HG02885 (cell line): ENCODE measurements around the gene SACS.
"Not testable (repeated sequence)": the region's sequence is repeated elsewhere in the genome, so short reads cannot be mapped to it uniquely, and the experiment has no call there.

Experiments used
- ATAC-seq: cut with Tn5 transposase; IDR thresholded peaks from one replicate; pipeline ENCODE4 v1.9.1; 2021; ENCODE audit warnings: mild to moderate bottlenecking; ENCODE audit not compliant: unreplicated experiment, poor library complexity

The SACS gene

DNA sequence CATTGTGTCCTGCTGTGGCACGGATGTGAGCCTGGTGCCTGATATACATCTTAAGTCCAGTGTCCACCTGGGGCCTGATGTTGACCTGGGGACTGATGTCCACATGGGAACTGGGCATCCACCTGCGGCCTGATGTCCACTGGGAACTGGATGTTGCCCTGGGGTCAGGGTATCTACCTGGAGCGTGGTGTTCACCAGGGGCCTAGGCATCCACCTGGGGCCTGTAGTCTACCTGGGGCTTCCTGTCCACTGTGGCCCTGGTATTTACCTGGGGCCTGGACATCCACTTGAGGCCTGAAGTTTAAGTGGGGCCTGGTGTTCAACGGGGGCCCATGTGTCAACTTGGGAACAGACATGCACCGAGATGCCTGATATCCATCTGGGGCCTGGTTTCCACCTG lies 11.9 kb downstream of the SACS start:
- ATAC-seq = no peak

DNA sequence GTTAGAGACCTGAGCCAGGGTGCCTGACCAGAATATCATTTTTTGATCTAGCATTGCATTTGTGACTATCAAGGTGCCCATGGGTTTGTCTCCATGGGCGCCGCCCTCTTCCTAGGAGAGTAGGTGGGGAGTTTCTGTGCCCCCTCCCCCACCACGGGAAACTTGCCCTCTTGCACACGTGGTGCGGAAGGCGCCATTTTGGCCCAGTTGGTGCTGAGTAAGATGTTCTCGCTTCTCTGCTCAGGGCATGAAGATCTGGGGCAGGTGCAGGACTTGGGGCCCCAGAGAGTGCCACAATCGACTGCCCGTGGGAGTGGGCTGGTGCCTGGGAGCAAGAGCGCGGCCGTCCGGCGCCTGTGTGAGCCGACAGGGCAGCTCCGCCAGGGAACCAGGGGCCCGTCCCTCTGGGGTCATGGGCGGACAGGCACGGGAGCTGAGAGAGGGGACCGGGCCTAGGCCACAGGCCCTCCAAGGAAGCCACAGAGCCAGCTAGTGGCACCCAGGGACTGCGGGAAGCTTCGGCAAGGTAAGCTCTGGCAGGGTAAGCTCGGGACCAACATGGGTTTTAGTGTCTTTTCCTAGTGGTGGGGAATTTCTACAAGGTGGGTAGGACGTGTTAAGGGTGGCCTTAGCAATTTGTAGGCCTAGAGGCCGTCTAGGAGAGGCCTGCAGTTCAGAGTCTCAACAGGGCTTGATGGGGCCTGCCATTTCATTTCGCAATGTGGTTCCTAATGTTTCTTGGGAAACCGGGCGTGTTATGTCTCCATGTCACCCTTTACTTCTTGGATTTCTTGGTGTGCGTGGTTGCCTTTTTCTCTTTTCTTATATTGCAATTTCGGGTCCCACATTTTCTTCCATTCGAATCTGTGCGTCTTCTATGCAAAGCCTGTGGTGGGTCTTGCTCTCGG lies 14.5 kb downstream of the SACS start:
- no peak for ATAC-seq

GRCh38 chr13:23414682-23415081 lies 18.8 kb downstream of the SACS start:
- ATAC-seq = no peak

GRCh38 chr13:23411706-23412105 lies 21.8 kb downstream of the SACS start:
- no peak for ATAC-seq

- ATAC-seq = no peak
Measured at GRCh38 chr13:23411220-23411619, 22.3 kb downstream of the SACS start.

DNA sequence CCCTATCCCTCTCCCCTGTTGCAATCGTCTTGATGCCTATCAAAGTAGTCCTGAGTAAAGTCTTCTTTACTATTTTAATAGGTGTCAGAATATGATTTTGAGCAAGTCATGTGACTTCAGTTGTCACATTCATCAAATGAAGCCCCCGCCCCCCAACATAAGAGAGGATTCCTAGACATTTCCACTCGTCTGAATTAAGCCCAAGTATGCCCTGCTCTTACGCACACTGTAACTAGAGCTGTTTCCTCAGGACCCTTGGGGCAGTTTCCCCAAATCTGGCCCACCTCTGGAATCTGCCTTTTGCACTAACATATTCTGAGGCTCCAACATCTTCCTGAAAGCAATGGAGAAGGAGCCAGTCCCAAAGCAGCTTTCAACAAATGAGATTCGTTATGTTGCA lies 25.5 kb downstream of the SACS start:
- ATAC-seq = no peak

DNA sequence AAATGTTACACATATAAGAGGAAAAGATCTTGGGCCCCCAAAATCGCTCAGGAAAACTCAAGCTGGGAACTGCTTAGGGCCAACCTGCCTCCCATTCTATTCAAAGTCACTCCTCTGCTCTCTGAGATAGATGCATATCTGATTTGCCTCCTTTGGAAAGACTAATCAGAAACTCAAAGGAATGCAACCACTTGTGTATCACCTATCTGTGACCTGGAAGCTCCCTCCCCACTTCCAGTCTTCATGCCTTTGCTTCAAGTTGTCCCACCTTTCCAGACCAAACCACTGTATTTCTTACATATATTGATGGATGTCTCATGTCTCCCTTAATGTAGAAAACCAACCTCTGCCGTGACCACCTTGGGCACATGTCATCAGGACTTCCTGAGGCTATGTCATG lies 32.3 kb downstream of the SACS start:
- ATAC-seq = not testable (repeated sequence)

GRCh38 chr13:23399347-23399746 lies 34.2 kb downstream of the SACS start:
- no peak for ATAC-seq

- no peak for ATAC-seq
Measured at GRCh38 chr13:23394821-23395220, 38.7 kb downstream of the SACS start.

DNA sequence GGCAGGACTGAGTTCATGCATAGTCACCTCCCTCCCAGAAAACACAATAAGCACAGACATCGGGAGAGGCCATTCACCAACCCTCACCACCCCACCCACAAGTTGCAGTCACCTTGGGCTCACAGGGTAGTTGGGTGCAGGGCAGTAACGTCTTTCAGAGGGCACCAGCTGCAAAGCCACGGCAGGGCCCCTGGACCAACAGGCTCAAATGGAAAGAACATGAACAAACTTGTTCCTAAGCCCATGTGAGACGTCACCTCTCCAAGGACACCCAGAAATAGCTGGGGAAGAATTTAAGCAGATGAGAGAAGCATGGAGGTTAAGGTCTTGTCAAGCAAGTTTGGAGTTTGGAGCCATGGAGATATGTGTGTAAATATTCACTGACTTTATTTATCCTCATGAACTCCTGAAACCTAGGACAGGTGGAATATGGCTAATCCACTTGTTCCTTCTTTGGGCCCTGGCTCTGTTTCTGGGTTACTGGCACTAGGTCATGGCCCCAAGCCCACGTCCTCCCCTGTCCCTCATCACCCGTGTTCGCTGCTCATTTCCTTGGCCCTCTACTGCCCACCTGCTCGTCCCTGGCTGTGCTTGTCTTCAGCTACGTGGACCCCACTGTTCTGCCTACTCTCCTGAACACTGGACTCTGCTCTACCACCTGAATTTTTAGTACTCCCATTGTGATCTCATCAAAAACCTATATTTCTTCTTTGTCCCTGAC lies 40.4 kb downstream of the SACS start:
- ATAC-seq = no peak

- no peak for ATAC-seq
Measured at GRCh38 chr13:23392313-23392712, 41.2 kb downstream of the SACS start.

- no peak for ATAC-seq
Measured at GRCh38 chr13:23391752-23392151, 41.8 kb downstream of the SACS start.

GRCh38 chr13:23386533-23386932 lies 47.0 kb downstream of the SACS start:
- ATAC-seq = peak; percentile 79

DNA sequence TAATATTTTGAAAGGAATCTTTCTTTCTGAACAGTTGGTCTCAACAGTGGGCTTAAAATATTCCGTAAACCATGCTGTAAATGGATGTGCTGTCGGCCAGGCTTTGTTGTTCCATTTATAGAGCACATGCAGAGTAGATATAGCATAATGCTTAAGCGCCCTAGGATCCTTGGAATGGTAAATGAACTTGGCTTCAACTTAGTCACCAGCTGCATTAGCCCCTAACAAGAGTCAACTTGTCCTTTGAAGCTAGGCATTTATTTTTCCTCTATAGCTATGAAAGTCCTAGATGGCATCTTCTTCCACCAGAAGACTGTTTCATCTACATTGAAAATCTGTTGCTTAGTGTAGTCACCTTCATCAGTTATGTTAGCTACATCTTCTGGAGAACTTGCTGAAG lies 47.6 kb downstream of the SACS start:
- no peak for ATAC-seq

DNA sequence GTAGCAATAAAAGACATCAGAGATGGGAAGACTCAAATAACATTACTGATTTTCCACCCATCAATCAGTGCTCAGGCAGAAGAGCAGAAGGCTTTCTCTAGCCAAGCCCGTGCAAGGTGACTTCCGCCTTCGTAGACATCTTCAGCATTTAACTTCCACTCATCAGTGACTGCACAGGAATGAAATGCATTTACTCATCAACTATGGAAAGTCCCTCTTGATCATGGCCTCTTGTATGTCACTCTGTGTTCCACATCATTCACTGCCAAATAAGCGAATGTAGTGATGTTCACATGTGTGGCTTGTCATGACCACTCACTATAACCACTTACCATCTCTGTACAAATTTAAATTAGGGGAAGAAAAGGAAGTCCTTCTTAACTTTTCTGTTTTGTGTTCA lies 49.4 kb downstream of the SACS start:
- peak; percentile 84 for ATAC-seq

DNA sequence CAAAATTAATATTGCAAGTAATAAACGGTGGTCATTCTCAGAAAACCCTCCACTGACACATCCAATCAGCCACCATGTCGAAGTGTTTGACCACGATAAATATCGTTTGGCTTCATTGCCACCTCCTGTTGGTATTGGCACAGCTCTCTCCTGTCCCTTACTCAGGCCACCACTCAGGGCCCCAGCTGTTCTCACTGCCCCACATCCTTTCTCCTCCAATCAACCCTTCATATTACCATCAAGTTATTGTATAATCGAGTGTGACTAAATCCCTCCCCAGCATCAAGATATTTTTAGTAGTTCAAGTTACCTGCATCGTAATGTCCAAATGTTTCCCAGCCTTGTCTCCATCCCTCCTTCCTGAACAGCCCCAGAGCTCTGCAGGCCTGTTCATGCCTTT lies 50.4 kb downstream of the SACS start:
- ATAC-seq = no peak

GRCh38 chr13:23381866-23382265 lies 51.6 kb downstream of the SACS start:
- ATAC-seq = no peak

- ATAC-seq = no peak
Measured at GRCh38 chr13:23380534-23380933, 53.0 kb downstream of the SACS start.

DNA sequence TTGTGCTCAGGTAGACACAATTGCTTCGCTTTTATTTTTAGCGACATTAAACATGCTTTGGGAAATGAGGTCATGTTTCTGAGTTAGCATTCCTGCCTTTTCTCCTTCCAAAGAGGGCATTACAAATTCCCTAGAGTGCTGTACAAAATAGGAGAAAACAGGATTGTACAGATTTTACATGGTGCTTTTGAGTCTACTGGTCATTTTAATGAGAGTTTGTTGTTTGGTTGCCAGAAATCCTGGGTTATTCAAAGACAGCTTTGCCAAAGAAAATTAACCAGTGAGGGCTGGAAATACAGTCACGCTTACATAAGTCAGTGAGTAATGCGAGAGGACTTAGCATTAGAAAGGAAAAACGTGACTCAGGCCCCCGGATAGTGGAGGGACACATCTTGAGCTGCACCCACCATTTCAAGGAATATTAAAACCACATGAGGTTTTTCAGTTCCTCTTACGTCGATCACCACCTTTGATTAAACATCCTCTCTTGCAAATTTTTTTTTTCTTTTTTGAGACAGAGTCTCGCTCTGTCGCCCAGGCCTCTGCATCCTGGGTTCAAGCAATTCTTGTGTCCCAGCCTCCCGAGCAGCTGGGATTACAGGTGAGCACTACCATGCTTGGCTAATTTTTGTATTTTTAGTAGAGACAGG lies 55.4 kb downstream of the SACS start:
- ATAC-seq = peak; percentile 31

GRCh38 chr13:23377579-23377978 lies 55.9 kb downstream of the SACS start:
- no peak for ATAC-seq
